Endothelial cell of umbilical vein (primary cell): ENCODE measurements around the gene SLC47A1. TPM values are rescaled to one million over a fixed set of nuclear protein-coding genes. Genes with fewer than 3 reads are reported as not detected.

Experiments
- BruUV-seq: library from RNA; stranded (reverse); fragments of 400-500 nt; replicated peaks from 2 replicates; lab custom pipeline; 2021; lab: Mats Ljungman, UMichigan
- CTCF ChIA-PET: fragments of 300-600, 350-600 bp; sonication (Branson Sonifier 250); formaldehyde crosslinking; loops from one replicate; lab custom pipeline; 2021; ENCODE audit warnings: antibody characterized with exemption, inconsistent platforms; lab: Charles Lee
- POLR2A ChIA-PET: fragments of 300-600, 350-600 bp; sonication (Branson Sonifier 250); formaldehyde crosslinking; loops from one replicate; lab custom pipeline; 2021; ENCODE audit warnings: antibody characterized with exemption, inconsistent platforms; lab: Charles Lee
- DNase-seq: peaks from one replicate; pipeline ENCODE4 v3.0.0-alpha.2; 2011; ENCODE audit warnings: low read depth, low spot score
- FAIRE-seq: peaks from 2 replicates; lab custom pipeline; 2011; peaks lifted over from hg19 to GRCh38; lab: Jason Lieb, UNC
- H2AFZ ChIP-seq: 2 replicates; pipeline ENCODE4 v1.6.0; 2012; ENCODE audit warnings: low read depth, low read length, control low read depth, inconsistent platforms
- H3K27ac ChIP-seq: 2 replicates; pipeline ENCODE4 v1.5.1; 2011; ENCODE audit warnings: low read depth, mild to moderate bottlenecking, control low read depth, low read length, moderate library complexity; ENCODE audit not compliant: insufficient read depth
- H3K27me3 ChIP-seq, 2 experiments: 2 replicates each; pipeline versions ENCODE4 v1.6.0 to v1.6.1; 2011; ENCODE audit warnings: low read length in 2 of 2, mixed read lengths in 1 of 2; ENCODE audit not compliant: control insufficient read depth in 2 of 2, insufficient read depth in 2 of 2
- H3K36me3 ChIP-seq, 2 experiments: 2 replicates in 1 of 2; 3 replicates in 1 of 2; pipeline ENCODE4 v1.5.1; 2011; ENCODE audit warnings: low read length in 2 of 2, mild to moderate bottlenecking in 1 of 2, moderate library complexity in 1 of 2; ENCODE audit not compliant: control insufficient read depth in 2 of 2, insufficient read depth in 2 of 2; ENCODE audit errors: extremely low read depth in 1 of 2
- H3K4me1 ChIP-seq: 3 replicates; pipeline ENCODE4 v1.5.1; 2011; ENCODE audit warnings: mild to moderate bottlenecking, low read length; ENCODE audit not compliant: control insufficient read depth, insufficient read depth; ENCODE audit errors: extremely low read depth
- H3K4me2 ChIP-seq: 2 replicates; pipeline ENCODE4 v1.6.1; 2011; ENCODE audit warnings: low read length, control low read depth, mixed read lengths; ENCODE audit not compliant: insufficient read depth
- H3K4me3 ChIP-seq, 3 experiments: fragments of 200-600 bp in 1 of 3; sonication (generic), shearing (Covaris generic) in 1 of 3; replicated peaks in 1 of 3; 2 replicates each; pipeline ENCODE4 v1.5.1; 2011 to 2016; ENCODE audit warnings: control low read depth in 3 of 3, low read length in 3 of 3, mild to moderate bottlenecking in 2 of 3, inconsistent platforms in 1 of 3, low read depth in 1 of 3, moderate library complexity in 1 of 3; ENCODE audit not compliant: insufficient read depth in 1 of 3
- H3K79me2 ChIP-seq: 2 replicates; pipeline ENCODE4 v1.6.0; 2012; ENCODE audit warnings: low read length, inconsistent platforms; ENCODE audit not compliant: control insufficient read depth, insufficient read depth
- H3K9ac ChIP-seq: replicated peaks from 2 replicates; pipeline ENCODE3; 2011; ENCODE audit warnings: low read length, control low read depth; ENCODE audit not compliant: insufficient read depth; ENCODE audit errors: extremely low read depth
- H3K9me1 ChIP-seq: replicated peaks from 3 replicates; pipeline ENCODE4 v1.6.0; 2011; ENCODE audit warnings: mild to moderate bottlenecking, low read length; ENCODE audit not compliant: control insufficient read depth, insufficient read depth; ENCODE audit errors: extremely low read depth
- H3K9me3 ChIP-seq: replicated peaks from 2 replicates; pipeline ENCODE4 v1.5.1; 2012; ENCODE audit warnings: low read length, inconsistent platforms; ENCODE audit not compliant: control insufficient read depth, insufficient read depth
- H4K20me1 ChIP-seq: replicated peaks from 2 replicates; pipeline ENCODE3; 2011; ENCODE audit warnings: mild to moderate bottlenecking, low read length; ENCODE audit not compliant: control insufficient read depth, insufficient read depth; ENCODE audit errors: extremely low read depth
- CTCF ChIP-seq, 2 donors: IDR thresholded peaks; 1 replicate in 1 of 2; 2 replicates in 1 of 2; pipeline ENCODE4 v1.5.1; 2011; ENCODE audit warnings: low read length in 2 of 2, mild to moderate bottlenecking in 2 of 2, moderate library complexity in 2 of 2, control low read depth in 1 of 2, inconsistent platforms in 1 of 2, low read depth in 1 of 2; ENCODE audit not compliant: insufficient read depth in 1 of 2; ENCODE audit errors: extremely low read depth in 1 of 2
- EZH2 ChIP-seq: IDR thresholded peaks from 2 replicates; pipeline ENCODE4 v1.6.1; 2012; ENCODE audit warnings: borderline replicate concordance, low read depth, mild to moderate bottlenecking, moderate library complexity, low read length, inconsistent platforms; ENCODE audit not compliant: severe bottlenecking
- FOS ChIP-seq: IDR thresholded peaks from 2 replicates; pipeline ENCODE4 v1.6.1; 2011; ENCODE audit warnings: mild to moderate bottlenecking, low read length, moderate library complexity, borderline replicate concordance; ENCODE audit not compliant: insufficient read depth
- GATA2 ChIP-seq: IDR thresholded peaks from 2 replicates; pipeline ENCODE4 v1.7.0; 2011; ENCODE audit warnings: low read depth, mild to moderate bottlenecking, moderate library complexity, mixed read lengths, low read length; ENCODE audit not compliant: insufficient read length, insufficient read depth
- JUN ChIP-seq: IDR thresholded peaks from 2 replicates; pipeline ENCODE4 v1.6.1; 2011; ENCODE audit warnings: borderline replicate concordance, low read depth; ENCODE audit not compliant: insufficient read length, insufficient read depth
- MAX ChIP-seq: IDR thresholded peaks from 2 replicates; pipeline ENCODE4 v1.6.1; 2011; ENCODE audit not compliant: insufficient read depth, insufficient read length
- MYC ChIP-seq: IDR thresholded peaks from one replicate; pipeline ENCODE4 v1.6.1; 2011; ENCODE audit warnings: mild to moderate bottlenecking, low read depth, low read length
- POLR2A ChIP-seq: IDR thresholded peaks from 2 replicates; pipeline ENCODE4 v1.6.1; 2012; ENCODE audit warnings: low read depth, mild to moderate bottlenecking, control low read depth, low read length
- POLR2AphosphoS5 ChIP-seq: IDR thresholded peaks from 2 replicates; pipeline ENCODE4 v1.6.1; 2012; ENCODE audit warnings: low read depth, mild to moderate bottlenecking, control low read depth, low read length, moderate library complexity; ENCODE audit not compliant: insufficient read depth
- dilution Hi-C: fragments of 300-500 bp; cut with MboI; formaldehyde crosslinking; loops from one replicate; pipeline ENCODE4 v1.15.0; 2019; ENCODE audit warnings: low sequenced_read_pairs; ENCODE audit not compliant: extremely low pct_ligation_motif_present
- intact Hi-C: fragments of 100-400 bp; cut with micrococcal nuclease; formaldehyde crosslinking; loops from one replicate; pipeline ENCODE4 v1.10.0; 2022
- polyA plus RNA-seq, 4 experiments: library from polyadenylated mRNA; depleted of rRNA in 3 of 4; stranded (reverse) in 3 of 4; unstranded in 1 of 4; fragments of >200 nt; gene quantifications; 2 replicates each; pipeline versions ENCODE4 v1.2.1 to v1.2.3, GENCODE V29; 2011 to 2012; ENCODE audit warnings: missing spikeins in 1 of 4
- total RNA-seq: library from RNA; stranded (reverse); gene quantifications from 2 replicates; pipeline ENCODE4 v1.2.3, GENCODE V29; 2021

Gene SLC47A1
- total and polyA plus RNA-seq, 2 donors (not counting 3 experiments of a cell fraction or from before 2014, with no cell fraction given) = 3.3 to 6.9 TPM

GRCh38 chr17:19610879-19611278 is 77.2 kb downstream of the SLC47A1 start:
- POLR2A ChIA-PET = no interaction called here

More at GRCh38 chr17:19610879-19611278, 77.2 kb downstream of the SLC47A1 start:
- Histone ChIP-seq H3K79me2 (no peaks in the 10 kb centered on the region), H3K27ac (no peak overlapping the region), H3K4me1 (no peaks in the 10 kb centered on the region), H3K9ac (no peak overlapping the region), H3K4me2 (no peak overlapping the region), H4K20me1 (no peaks in the 10 kb centered on the region), H3K9me1 (no peaks in the 10 kb centered on the region), H3K27me3 (peaks cover 0 to 2% of the 10 kb centered on the region in 2 experiments), H2AFZ (no peak overlapping the region), H3K36me3 (no peaks in the 10 kb centered on the region), H3K9me3 (no peaks in the 10 kb centered on the region), H3K4me3 (no peak overlapping the region)
- CTCF ChIA-PET = interaction anchor here (1.0 to 1.8 kb wide), 2 partner anchors 34 to 37 kb away, joined by 3 to 5 read pairs; partner anchors contain the start of gene ALDH3A2
- intact Hi-C loops (no loop called here), dilution Hi-C loops (no loop called here)
- no peak for TF ChIP-seq POLR2AphosphoS5
- no peak for TF ChIP-seq MYC
- TF ChIP-seq EZH2 = no peak
- no peak for TF ChIP-seq JUN
- no peak for TF ChIP-seq GATA2
- no peak for TF ChIP-seq FOS
- no peak for TF ChIP-seq POLR2A
- no peak for TF ChIP-seq CTCF (IDR thresholded peaks at IDR 0.05; ENCODE audit: extremely low read depth in 1 of 2, insufficient read depth in 1 of 2, low read depth in 1 of 2, low read length in 2 of 2)
- no peak for TF ChIP-seq MAX
- FAIRE-seq (no peak), DNase-seq (no peak)
- BruUV-seq = no TSS peak
